AG08396 (cell line): ENCODE measurements around the gene FBN2.
"Not testable (repeated sequence)": the region's sequence is repeated elsewhere in the genome, so short reads cannot be mapped to it uniquely, and the experiment has no call there.

Experiments
- DNase-seq: peaks from one replicate; pipeline ENCODE4 v3.0.0; 2012; ENCODE audit warnings: low spot score, mixed read lengths

Gene FBN2

DNA sequence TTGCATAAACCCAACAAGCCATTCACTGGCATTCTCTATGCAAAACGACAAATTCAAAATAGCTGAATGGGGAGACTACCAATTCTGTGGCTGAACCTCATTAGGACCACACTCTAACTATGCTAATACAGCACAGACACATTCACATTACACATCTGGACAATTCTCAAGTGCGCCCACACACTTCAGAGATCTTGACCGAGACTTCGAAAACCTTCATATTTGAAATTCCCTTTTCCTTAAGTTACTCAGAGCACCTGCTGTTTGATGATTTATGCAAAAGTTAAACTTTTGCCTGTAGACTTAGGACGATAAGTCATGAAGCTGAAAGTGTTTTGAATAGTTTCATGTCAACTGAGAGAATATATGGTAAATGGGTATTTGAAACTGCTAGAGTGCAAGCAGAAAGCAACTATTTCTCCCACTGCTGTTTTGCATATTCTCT, 111.9 kb downstream of the FBN2 start:
- DNase-seq = no peak

DNA sequence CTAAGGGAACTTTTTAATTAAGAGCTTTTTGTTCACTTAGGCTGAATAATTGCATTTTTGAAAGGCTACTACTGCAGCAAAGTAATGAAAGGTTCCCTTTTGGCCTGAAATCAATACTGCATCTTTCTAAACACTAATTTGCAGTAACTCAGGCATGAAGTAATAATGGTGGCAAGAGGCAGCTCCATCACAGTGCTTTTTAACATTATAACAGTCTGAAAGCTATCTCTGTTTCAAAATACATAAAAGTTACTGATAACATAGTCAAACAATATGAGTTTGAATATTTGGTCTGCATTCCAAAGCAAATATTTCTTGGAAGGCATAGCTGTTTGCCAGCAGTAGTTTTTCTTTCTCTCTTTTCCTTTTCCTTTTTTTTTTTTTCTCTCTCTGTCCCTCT, 113.4 kb downstream of the FBN2 start:
- DNase-seq = no peak

DNA sequence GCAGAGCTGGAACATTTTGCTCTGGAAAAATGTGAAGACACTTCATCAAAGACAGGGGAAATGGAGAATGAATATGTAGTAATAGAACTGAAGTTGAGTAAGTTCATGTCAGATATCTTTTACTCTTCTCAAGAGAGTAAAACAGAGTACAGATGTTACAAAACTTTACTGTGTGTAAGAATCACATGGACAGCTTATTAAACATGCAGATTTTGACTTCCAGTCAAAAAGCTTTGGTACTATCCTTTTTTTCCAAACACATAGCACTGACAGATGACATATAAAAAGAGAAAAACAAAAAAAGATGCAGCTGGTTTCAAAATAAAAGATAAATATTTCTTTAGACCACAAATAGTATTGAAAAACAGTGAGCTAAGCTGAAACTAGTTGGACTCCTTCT, 115.4 kb downstream of the FBN2 start:
- no peak for DNase-seq

DNA sequence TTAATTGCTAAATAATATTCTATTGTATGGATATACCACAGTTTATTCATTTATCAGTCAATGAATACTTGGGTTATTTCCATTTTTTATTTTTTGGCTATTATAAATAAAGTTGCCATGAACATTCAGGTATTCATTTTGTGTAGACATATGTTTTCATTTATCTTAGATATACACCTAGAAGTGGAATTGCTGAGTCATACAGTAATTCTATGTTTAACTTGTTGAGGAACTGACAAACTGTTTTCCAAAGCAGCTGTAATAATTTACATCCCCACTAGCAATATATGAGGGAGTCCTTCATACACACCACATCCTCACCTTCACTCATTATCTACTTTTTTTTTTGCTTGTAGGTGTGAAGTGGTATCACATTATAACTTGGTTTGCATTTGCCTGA, 123.6 kb downstream of the FBN2 start:
- DNase-seq = no peak

DNA sequence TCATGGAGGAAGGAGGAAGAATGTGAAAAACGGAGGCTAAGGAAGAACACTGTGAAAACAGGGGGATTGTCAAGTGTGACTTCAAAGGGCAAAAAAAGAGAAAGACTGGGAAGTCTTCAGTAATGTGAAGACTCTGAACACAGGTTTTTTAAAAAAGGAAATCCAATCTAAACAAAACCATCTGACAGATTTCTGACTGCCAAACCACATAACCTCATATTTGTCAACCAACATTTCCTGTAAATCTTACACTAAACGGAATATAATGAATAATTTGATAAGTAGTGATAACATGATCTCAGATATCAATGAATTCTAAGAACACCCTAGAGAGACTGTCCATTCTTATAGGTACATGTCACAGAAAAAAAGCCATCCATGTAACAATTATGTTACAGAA, 124.7 kb downstream of the FBN2 start:
- DNase-seq = no peak

DNA sequence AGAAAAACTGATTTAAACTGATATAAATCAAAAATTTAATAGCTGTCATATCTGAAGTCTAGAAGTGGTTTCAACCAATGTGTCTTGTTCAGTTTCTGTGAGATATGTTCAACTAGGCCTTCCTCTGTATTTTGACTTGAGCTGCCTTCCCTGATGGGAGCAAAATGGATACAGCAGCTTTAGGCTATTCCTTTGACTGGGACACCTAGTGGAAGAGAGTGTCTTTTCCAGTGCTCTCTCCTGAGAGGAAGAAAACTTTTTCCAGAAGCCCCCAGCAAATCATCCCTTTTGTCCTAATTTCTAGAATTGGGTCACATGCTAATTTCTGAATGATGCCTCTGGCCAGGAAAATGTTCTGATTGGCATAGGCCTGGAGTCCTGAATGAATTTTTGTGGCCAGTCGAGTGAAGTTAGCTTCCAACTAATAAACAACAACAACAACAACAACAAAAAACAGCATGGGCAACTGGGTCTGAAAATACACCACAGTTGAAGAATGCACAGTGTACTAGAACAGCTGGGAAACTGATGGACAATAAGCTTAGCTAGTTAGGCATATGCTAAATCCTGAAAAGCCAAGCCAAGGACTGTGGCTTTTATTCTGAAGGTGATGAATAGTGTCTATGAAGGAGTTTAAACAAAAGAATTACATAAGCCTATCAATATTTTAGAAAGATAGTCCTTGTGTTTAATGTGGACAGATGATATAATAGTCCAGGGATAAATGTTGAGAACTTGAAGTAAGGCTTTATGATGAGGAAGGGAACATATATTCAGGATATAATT, 125.7 kb downstream of the FBN2 start:
- DNase-seq = no peak

DNA sequence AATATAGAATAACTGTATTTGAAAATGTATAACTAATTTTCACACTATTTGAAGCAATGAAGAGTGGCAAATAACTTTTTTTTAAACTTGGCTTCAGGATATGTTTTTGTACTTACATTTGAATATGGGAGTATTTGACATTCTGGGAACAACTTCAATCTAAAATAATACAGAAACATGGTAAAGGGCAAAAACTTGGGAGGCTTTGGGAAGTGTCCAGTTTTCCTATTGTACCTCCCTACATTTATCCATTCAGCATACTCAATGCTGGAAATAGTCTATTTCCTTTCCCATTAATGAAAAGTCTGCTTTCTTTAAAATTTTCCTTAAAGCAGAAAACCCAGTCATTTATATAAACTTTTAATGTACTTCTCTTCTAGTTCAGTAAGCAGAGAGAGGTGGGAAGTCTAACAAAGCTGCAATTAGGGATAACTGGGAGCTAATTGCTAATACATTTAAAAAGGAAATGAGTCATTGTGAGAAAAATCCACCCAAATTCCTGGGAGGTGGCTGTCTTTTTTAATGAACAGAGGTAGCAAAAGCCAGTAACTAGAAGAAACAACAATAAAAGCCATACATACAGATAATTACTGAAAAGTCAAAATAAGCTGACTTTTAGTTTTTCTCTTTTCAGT, 128.8 kb downstream of the FBN2 start:
- DNase-seq = no peak

DNA sequence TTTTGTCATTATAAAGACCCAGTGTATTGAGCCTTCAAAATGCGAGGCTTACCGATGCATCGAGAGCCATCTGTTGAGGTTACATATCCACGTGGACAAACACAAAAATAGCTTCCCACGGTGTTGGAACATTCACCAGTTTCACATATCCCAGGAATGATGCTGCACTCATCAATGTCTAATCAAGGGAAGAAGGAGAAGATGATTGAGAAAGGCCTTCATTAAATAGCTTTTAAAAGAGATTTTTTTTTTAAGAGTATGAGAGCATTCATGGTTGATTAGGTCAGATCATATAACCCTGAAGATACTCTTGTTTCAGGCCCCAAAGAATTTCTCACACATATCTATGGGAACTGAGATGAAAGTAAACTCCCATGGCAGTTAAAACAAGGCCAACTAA, 129.4 kb downstream of the FBN2 start:
- DNase-seq = no peak

DNA sequence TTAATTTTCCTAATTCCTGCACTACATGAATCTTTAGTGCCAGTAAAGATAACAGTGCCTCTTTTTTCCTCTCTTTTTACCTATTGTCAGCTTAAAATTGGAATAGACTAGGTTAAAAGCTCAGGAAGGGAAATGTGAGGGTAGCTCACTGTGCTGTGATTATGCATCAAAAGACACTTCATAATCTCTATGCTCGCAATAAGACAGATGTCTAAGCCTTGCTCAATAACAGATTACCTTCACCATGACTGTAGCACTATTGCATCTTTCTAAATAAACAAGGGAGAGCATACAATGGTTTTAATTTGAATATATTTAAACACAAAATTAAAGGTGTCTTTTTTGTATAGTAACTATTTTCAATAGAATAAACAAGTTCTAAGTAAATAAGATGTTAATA, 130.1 kb downstream of the FBN2 start:
- DNase-seq = no peak

DNA sequence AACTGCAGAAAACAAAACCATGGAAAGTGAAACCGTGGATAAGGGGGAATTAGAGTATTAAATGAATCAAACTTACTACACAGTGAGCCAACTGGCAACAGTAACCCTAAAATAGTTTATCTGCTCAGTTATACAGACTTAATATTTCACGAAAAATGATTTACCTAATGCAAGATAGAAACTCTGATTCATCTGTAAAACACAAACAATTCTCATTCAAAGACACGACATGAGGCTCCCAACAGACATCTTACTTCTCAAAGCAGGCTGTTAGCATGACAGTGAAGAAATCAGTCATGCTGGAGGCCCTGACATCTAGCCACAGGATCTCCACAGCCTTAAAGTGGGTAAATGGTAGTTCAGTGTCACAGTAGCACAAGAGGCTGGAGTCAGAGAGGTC, 131.2 kb downstream of the FBN2 start:
- no peak for DNase-seq

DNA sequence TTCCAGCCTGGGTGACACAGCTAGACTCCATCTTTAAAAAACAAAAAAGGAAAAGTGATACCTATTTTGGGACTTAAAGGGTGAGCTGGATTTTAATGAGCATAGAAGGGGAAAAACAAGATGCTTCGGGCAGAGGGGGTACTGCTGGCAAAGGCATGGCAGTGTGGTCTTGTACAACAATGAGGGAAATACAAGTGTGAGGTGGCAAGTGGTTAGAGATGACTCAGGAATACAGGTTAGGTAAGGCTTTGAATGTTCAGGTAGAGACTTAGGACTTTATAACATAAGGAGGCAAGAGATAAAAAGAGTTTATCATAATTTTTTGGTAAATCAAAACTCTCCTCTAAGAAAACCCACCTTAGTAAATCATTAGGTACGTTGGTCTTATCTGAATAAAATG, 132.9 kb downstream of the FBN2 start:
- no peak for DNase-seq

DNA sequence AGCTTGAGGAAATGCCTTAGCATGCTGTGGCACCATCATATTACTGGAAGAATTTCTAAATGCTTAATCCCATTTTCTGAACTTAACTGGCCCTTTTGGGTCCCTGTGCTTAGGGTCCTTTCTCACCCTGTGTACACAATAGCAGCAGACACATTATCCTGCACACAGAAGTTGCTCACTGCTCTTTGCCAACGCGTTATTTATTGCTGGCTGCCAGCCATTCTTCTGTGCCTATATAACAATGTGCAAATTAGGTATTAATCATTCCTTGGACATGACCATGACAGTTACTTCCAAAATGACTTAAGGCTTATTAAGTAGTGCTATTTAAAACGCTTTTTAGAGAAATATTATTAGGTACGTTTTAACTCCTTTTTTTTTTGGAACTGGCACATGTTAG, 134.7 kb downstream of the FBN2 start:
- DNase-seq = no peak

DNA sequence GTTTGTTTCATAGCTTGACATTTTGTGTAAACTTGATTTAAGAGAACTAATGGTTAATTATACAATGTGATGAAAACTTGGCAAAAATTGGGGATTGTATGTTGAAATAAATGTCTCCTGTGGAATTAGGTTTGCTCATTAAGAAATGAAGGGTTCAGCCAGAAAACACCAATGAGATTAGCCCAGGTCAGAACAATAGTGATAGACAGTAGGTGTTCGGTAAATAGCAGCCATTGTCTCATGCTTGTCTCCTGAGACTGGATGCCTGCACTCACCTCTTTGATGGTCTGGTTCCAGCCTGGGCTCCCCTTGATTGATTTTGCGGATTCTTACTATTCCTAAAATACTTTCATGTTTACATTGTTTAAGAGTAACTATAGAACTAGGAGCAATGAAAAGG, 135.5 kb downstream of the FBN2 start:
- DNase-seq = no peak

DNA sequence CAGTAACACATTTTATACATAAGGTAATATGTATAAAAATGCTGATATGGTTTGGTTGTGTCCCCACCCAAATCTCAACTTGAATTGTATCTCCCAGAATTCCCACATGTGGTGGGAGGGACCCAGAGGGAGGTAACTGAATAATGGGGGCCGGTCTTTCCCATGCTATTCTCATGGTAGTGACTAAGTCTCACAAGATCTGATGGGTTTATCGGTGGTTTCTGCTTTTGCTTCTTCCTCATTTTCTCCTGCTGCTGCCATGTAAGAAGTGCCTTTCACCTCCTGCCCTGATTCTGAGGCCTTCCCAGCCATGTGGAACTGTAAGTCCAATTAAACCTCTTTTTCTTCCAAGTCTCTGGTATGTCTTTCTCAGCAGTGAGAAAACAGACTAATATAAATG, 137.3 kb downstream of the FBN2 start:
- not testable (repeated sequence) for DNase-seq

DNA sequence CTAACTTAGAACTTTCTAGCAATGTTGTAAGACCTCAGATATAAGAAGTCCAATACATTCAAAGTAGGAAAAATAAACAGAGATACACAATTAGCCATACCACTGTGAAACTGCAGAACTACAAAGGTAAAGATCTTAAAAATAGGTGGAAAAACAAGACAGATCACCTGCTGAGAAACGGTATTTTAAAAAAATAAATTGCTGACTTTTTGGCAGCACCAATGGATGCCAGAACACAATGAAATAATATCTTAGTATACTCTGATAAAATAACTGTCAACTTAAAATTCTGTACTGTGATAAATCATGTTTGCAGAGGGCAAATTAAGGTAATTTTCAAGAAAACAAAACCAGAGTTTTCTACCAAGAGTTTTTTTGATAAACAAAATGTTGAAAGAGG, 138.9 kb downstream of the FBN2 start:
- DNase-seq = no peak

DNA sequence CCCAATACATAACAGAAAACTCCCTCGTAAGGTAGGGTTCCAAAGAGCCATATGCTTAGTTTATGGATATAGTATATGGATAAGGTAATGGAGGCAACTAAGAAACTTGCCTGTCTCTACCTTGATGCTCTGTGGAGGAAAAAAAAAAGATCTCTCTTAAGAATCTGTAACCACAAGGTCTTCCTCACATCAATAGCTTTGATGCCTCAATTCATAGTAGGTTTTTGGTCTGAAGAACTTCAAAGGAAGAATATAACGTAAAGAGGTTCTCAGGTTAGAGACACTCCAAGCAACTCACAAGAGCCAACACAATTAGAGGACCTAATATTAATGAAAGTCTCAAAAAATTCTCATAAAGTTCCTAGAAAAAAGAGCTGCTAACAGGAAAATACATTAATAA, 140.2 kb downstream of the FBN2 start:
- no peak for DNase-seq

DNA sequence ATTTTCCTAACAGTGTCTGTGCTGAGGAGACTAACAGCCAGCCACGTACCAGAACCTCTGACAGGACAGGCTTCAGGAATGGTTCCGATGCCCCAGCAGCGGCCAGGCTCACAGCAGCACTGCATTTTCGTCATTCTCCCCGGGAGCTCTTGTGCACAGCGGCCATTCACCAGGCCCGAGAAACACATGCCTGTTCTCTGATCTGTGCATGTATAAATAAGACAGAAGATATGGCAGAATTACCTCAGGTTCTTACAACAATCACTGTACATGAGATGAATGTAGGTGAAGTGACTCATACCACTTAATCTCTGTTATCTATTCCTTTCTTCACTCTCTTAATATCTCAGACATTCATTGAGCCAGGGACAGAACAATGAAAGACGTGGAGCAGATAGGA, 143.0 kb downstream of the FBN2 start:
- no peak for DNase-seq

DNA sequence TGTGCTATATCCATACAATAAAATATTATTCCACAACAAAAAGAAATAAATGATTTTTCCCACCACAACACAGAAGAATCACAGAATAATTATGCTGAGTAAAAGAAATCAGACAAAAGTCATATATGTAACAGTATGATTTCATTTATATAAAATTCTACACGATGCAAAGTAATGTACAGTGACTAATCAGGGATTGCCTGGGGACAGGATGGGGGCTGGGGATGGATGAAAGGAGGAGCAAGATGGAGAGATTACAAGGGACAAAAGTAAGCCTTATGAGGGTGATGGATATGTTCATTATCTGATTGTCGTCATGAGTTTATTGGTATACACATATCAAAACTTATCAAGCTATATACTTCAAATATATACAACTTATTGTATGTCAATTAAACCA, 154.0 kb downstream of the FBN2 start:
- no peak for DNase-seq

DNA sequence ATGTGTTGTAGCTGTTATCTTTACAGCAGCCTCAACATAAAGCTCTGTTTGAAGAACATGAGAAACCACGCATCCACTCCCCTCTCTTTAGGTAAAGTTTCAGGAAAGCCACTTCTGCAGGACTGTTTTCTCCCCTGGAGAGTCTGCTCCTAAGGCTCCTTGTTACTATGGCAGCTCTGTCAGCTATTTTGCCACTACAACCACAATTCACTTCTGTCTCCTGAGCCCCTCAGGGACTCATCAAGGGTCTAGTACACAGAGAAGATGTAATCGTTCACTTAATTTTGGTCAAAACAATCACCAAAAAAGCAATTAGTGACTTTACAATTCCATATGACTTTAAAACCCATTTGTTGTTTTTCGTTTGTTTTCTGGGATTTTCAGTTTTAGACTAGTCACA, 157.7 kb downstream of the FBN2 start:
- DNase-seq = no peak

DNA sequence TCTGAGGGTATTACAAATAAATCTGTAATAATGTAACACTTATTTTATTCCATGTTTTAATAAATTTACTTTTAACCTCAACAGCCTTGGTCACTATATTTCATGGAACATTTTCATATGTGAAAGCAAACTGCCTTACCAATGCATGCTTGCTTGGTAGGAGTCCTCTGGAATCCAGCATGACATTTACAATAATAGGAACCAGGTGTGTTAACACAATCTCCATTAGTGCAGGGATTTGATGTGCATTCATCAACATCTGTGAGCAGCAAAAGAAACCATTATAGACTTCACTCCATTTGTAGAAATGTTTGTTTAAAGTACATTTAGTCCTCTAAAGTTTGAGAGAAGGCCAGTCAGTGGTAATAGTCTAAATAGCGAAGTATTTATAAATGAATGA, 159.4 kb downstream of the FBN2 start:
- DNase-seq = no peak

DNA sequence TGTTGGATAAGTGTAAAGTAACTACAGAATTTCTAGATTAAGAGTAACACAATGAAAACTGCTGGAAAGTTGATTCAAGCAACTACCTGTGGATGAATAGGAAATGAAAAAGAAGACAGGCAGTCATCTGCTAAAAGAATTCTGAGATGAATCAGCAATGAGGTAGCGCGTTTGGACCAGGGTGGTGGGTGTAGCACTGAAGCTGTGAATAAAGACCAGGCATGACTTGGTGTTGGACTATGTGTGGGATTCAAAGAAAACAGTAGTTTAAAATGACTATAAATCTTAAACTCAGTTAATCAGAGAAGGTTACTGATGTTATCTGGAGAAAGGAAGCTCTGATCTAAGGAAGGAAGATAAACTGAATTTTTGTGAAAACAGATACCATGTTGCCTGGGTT, 159.8 kb downstream of the FBN2 start:
- no peak for DNase-seq

DNA sequence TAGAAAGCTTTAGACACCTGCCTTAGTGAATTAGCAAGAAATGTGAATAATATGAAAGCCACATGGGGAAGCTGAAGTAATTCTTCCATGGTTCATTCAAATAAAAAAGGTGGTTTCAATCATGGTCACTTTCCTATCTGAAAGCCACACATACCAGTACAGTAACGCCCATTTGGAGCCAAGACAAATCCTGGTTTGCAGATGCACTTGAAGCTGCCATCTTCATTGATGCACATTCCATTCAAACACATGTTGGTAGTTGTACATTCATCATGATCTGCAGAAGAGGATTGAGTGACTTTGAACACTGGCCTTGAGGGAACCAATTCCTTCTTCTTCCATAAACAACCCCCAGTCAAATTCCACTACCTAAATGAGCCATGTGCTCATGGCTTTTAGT, 161.5 kb downstream of the FBN2 start:
- no peak for DNase-seq

DNA sequence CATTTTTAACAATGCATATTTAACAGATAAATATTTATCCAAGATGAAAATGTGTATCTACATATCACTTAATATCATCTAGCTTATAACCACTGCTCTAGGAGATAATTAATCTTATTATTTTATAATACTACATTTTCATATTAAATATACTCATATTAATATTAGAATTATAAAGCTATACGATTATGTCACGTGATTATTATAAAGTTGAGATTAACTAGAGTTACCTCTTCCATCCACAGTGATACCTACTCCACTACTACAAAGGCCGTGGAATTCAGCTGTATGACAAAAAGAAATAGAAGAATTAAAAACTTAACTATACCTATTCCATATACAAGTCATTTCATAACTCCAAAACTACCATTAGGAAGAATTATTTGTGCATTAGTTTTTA, 171.9 kb downstream of the FBN2 start:
- DNase-seq = no peak

DNA sequence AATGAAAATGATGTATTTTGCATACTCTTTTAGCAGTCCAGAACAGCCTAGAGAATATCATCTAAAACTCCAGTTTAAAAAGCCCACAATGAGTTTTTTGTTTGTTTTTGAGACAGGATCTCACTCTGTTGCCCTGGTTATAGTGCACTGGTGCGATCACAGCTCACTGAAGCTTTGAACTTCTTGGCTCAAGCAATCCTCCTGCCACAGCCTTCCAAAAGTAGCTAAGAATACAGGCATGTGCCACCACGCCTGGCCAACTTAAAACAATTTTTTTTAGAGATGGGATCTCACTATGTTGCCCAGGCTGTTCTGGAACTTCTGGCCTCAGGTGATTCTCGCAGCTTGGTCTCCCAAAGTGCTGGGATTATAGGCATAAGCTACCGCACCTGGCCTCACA, 175.7 kb downstream of the FBN2 start:
- DNase-seq = no peak
